OCI-LY1 (cell line): ENCODE measurements around the gene SDK1.

Experiments
- H2AFZ ChIP-seq: fragments of 200-600 bp; sonication (generic), shearing (Covaris generic); 2 replicates; pipeline ENCODE4 v1.6.0; 2014; ENCODE audit warnings: antibody characterized with exemption, mild to moderate bottlenecking, low read length
- H3F3A ChIP-seq: fragments of 200-600 bp; sonication (generic), shearing (Covaris generic); 2 replicates; pipeline ENCODE4 v1.6.0; 2014; ENCODE audit warnings: mild to moderate bottlenecking, antibody characterized with exemption, low read length, moderate library complexity; ENCODE audit not compliant: insufficient read depth
- H3K27ac ChIP-seq: fragments of 200-600 bp; sonication (generic); 2 replicates; pipeline ENCODE4 v1.5.1; 2014; ENCODE audit warnings: low read length, mixed run types, mild to moderate bottlenecking, low read depth; ENCODE audit not compliant: poor library complexity, severe bottlenecking
- H3K27me3 ChIP-seq: fragments of 200-600 bp; sonication (generic); 2 replicates; pipeline ENCODE4 v1.6.0; 2014; ENCODE audit warnings: antibody characterized with exemption, mild to moderate bottlenecking, low read length, moderate library complexity; ENCODE audit not compliant: insufficient read depth
- H3K36me3 ChIP-seq: fragments of 200-600 bp; sonication (generic); 2 replicates; pipeline ENCODE4 v1.6.1; 2014; ENCODE audit warnings: mild to moderate bottlenecking, antibody characterized with exemption, low read length, moderate library complexity, mixed read lengths; ENCODE audit not compliant: insufficient read depth
- H3K4me1 ChIP-seq: fragments of 200-600 bp; sonication (generic); 2 replicates; pipeline ENCODE4 v1.5.1; 2014; ENCODE audit warnings: mild to moderate bottlenecking, low read length, moderate library complexity; ENCODE audit not compliant: insufficient read depth, severe bottlenecking
- H3K4me2 ChIP-seq: fragments of 200-600 bp; sonication (generic), shearing (Covaris generic); 2 replicates; pipeline ENCODE4 v1.6.1; 2014; ENCODE audit warnings: low read length
- H3K4me3 ChIP-seq: fragments of 200-600 bp; sonication (generic); 2 replicates; pipeline ENCODE4 v1.5.1; 2014; ENCODE audit warnings: low read length, low read depth, mild to moderate bottlenecking, mixed read lengths; ENCODE audit not compliant: poor library complexity, severe bottlenecking
- H3K79me2 ChIP-seq: fragments of 200-600 bp; shearing (Covaris generic); 2 replicates; pipeline ENCODE4 v1.6.1; 2016; ENCODE audit warnings: mixed run types, low read length, mixed read lengths; ENCODE audit not compliant: insufficient read depth
- H3K9ac ChIP-seq: fragments of 200-600 bp; sonication (generic), shearing (Covaris generic); 2 replicates; pipeline ENCODE4 v1.6.1; 2014; ENCODE audit warnings: mild to moderate bottlenecking, low read length, mixed read lengths
- H3K9me2 ChIP-seq: fragments of 200-600 bp; sonication (generic), shearing (Covaris generic); 2 replicates; pipeline ENCODE4 v1.6.1; 2014; ENCODE audit warnings: low read depth, mild to moderate bottlenecking, low read length, mixed read lengths
- H3K9me3 ChIP-seq: fragments of 200-600 bp; shearing (Covaris generic); 2 replicates; pipeline ENCODE4 v1.6.1; 2014; ENCODE audit warnings: low read length, mixed read lengths
- H4K20me1 ChIP-seq: fragments of 200-600 bp; sonication (generic), shearing (Covaris generic); 2 replicates; pipeline ENCODE4 v1.6.0; 2016; ENCODE audit warnings: mild to moderate bottlenecking, low read length; ENCODE audit not compliant: insufficient read depth
- CTCF ChIP-seq: fragments of 200-600 bp; sonication (generic), shearing (Covaris generic); IDR thresholded peaks from 2 replicates; pipeline ENCODE4 v1.5.1; 2017; ENCODE audit warnings: mild to moderate bottlenecking, antibody characterized with exemption, low read length, moderate library complexity, mixed read lengths
- EZH2 ChIP-seq: fragments of 200-600 bp; sonication (generic), shearing (Covaris generic); IDR thresholded peaks from 2 replicates; pipeline ENCODE4 v1.8.0; 2017; ENCODE audit warnings: borderline replicate concordance, mixed run types, mild to moderate bottlenecking, antibody characterized with exemption, low read length, moderate library complexity, mixed read lengths

The SDK1 gene

GRCh38 chr7:3594901-3595300 is 293.8 kb downstream of the SDK1 start:
- Histone ChIP-seq H3K27me3 (no peaks in the 10 kb centered on the region), H3K4me2 (no peak overlapping the region), H3K4me3 (no peak overlapping the region), H3K79me2 (no peaks in the 10 kb centered on the region; the same call in 1 of the 2 replicates), H3K9ac (no peak overlapping the region), H3K36me3 (no peaks in the 10 kb centered on the region), H3K4me1 (peaks cover 16% of the 10 kb centered on the region), H4K20me1 (no peaks in the 10 kb centered on the region), H2AFZ (no peak overlapping the region), H3K9me3 (no peaks in the 10 kb centered on the region), H3K27ac (no peak overlapping the region), H3F3A (no peaks in the 10 kb centered on the region), H3K9me2 (no peaks in the 10 kb centered on the region)
- TF ChIP-seq EZH2 (no peak), CTCF (no peak)

- Histone ChIP-seq H3K4me1 (peaks cover 16% of the 10 kb centered on the region), H2AFZ (no peak overlapping the region), H3F3A (no peaks in the 10 kb centered on the region), H3K27ac (no peak overlapping the region), H3K4me2 (no peak overlapping the region), H3K36me3 (no peaks in the 10 kb centered on the region), H3K9me3 (no peaks in the 10 kb centered on the region), H3K9me2 (no peaks in the 10 kb centered on the region), H3K9ac (no peak overlapping the region), H3K4me3 (no peak overlapping the region), H4K20me1 (no peaks in the 10 kb centered on the region), H3K79me2 (peaks cover 6% of the 10 kb centered on the region; the same call in 1 of the 2 replicates), H3K27me3 (no peaks in the 10 kb centered on the region)
- TF ChIP-seq CTCF (no peak), EZH2 (no peak)
Measured at GRCh38 chr7:3598854-3599253, 297.8 kb downstream of the SDK1 start.

DNA sequence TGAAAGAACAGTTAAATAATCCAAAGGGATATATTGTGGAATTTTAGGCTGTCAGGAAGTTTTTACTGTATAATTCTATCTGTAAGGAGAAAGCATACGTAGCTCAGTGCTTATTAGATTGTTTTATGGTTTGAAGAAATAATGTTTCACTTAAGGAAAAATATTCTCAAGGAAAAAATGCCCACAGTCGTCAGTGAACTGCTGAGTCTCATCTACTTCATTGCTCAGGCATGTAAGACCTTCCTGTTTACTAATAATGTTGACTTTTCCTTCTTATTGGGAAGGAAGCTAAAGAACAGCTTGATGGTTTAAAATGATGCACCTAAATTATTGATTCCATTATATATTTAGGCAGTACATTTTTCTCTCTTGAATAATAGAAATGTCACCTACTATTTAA is 304.2 kb downstream of the SDK1 start:
- Histone ChIP-seq H3K27me3 (no peaks in the 10 kb centered on the region), H3K79me2 (0 out of 2 replicates have a peak, but pooled peaks cover 6% of the 10 kb centered on the region), H3K4me2 (no peak overlapping the region), H3K27ac (no peak overlapping the region), H3K4me3 (no peak overlapping the region), H3F3A (no peaks in the 10 kb centered on the region), H2AFZ (no peak overlapping the region), H4K20me1 (no peaks in the 10 kb centered on the region), H3K9me2 (no peaks in the 10 kb centered on the region), H3K9ac (no peak overlapping the region), H3K36me3 (no peaks in the 10 kb centered on the region), H3K4me1 (no peaks in the 10 kb centered on the region), H3K9me3 (no peaks in the 10 kb centered on the region)
- TF ChIP-seq CTCF (no peak), EZH2 (no peak)
